ENCODE measurements around the gene SFXN5.

SFXN5 gene

GRCh38 chr2:73053316-73054114, 18.0 kb downstream of the SFXN5 start:
- DNase-seq (ENCODE audit: low read depth in 4 of 4, low spot score in 1 of 4) = no peak

- no peak for DNase-seq (ENCODE audit: low read depth in 4 of 4, low spot score in 1 of 4)
These were observed 21.4 kb downstream of the SFXN5 start for GRCh38 chr2:73050121-73050545.

- DNase-seq (ENCODE audit: low read depth in 4 of 4, low spot score in 1 of 4) = no peak
These were observed 27.3 kb downstream of the SFXN5 start for GRCh38 chr2:73043929-73044832.

GRCh38 chr2:73043276-73043675, 28.2 kb downstream of the SFXN5 start:
- DNase-seq (ENCODE audit: low read depth in 4 of 4, low spot score in 1 of 4) = no peak

- DNase-seq (ENCODE audit: low read depth in 4 of 4, low spot score in 1 of 4) = no peak
These were observed 33.4 kb downstream of the SFXN5 start for GRCh38 chr2:73037947-73038585.

GRCh38 chr2:73036766-73037165, 34.7 kb downstream of the SFXN5 start:
- DNase-seq (ENCODE audit: low read depth in 4 of 4, low spot score in 1 of 4) = no peak

GRCh38 chr2:73035899-73036711, 35.4 kb downstream of the SFXN5 start:
- DNase-seq (ENCODE audit: low read depth in 4 of 4, low spot score in 1 of 4) = no peak

GRCh38 chr2:73034661-73035375, 36.7 kb downstream of the SFXN5 start:
- no peak for DNase-seq (ENCODE audit: low read depth in 4 of 4, low spot score in 1 of 4)

GRCh38 chr2:73033766-73034381, 37.6 kb downstream of the SFXN5 start:
- DNase-seq (ENCODE audit: low read depth in 4 of 4, low spot score in 1 of 4) = no peak

GRCh38 chr2:73033142-73033765, 38.3 kb downstream of the SFXN5 start:
- no peak for DNase-seq (ENCODE audit: low read depth in 4 of 4, low spot score in 1 of 4)

GRCh38 chr2:73032702-73033097, 38.8 kb downstream of the SFXN5 start:
- no peak for DNase-seq (ENCODE audit: low read depth in 4 of 4, low spot score in 1 of 4)

- DNase-seq (ENCODE audit: low read depth in 4 of 4, low spot score in 1 of 4) = no peak
These were observed 39.5 kb downstream of the SFXN5 start for GRCh38 chr2:73031725-73032701.

GRCh38 chr2:73031095-73031678, 40.3 kb downstream of the SFXN5 start:
- DNase-seq (ENCODE audit: low read depth in 4 of 4, low spot score in 1 of 4) = no peak

GRCh38 chr2:73028841-73029240, 42.7 kb downstream of the SFXN5 start:
- no peak for DNase-seq (ENCODE audit: low read depth in 4 of 4, low spot score in 1 of 4)

GRCh38 chr2:73027340-73027739, 44.2 kb downstream of the SFXN5 start:
- no peak for DNase-seq (ENCODE audit: low read depth in 4 of 4, low spot score in 1 of 4)

GRCh38 chr2:73023497-73023896, 48.0 kb downstream of the SFXN5 start:
- DNase-seq (ENCODE audit: low read depth in 4 of 4, low spot score in 1 of 4) = no peak

- DNase-seq (ENCODE audit: low read depth in 4 of 4, low spot score in 1 of 4) = no peak
These were observed 49.4 kb downstream of the SFXN5 start for GRCh38 chr2:73022024-73022568.
